Neural cell (in vitro differentiated cells): Measurements from ENCODE around the gene TMPRSS4.

Experiments
- CTCF ChIP-seq: fragments of 450-650 bp; IDR thresholded peaks from 2 replicates; pipeline ENCODE4 v1.5.1; 2014; ENCODE audit warnings: antibody characterized with exemption, mild to moderate bottlenecking, moderate library complexity; ENCODE audit not compliant: poor library complexity, severe bottlenecking
- EP300 ChIP-seq: fragments of 450-650 bp; conservative IDR thresholded peaks from 2 replicates; pipeline ENCODE4 v1.6.1; 2014; ENCODE audit warnings: antibody characterized with exemption, mild to moderate bottlenecking, moderate library complexity; ENCODE audit not compliant: poor library complexity, severe bottlenecking
- EZH2 ChIP-seq: fragments of 200-600, 300-800 bp; shearing (Covaris generic), sonication (generic); IDR thresholded peaks from 2 replicates; pipeline ENCODE4 v1.6.1; 2014; ENCODE audit warnings: antibody characterized with exemption, low read length, borderline replicate concordance, mild to moderate bottlenecking; ENCODE audit not compliant: insufficient read depth, poor library complexity, severe bottlenecking
- POLR2AphosphoS5 ChIP-seq: IDR thresholded peaks from 2 replicates; pipeline ENCODE4 v1.6.1; 2012
- RAD21 ChIP-seq: fragments of 450-650 bp; conservative IDR thresholded peaks from 2 replicates; pipeline ENCODE4 v1.6.1; 2014; ENCODE audit warnings: antibody characterized with exemption, mild to moderate bottlenecking, moderate library complexity
- SMC3 ChIP-seq: fragments of 450-650 bp; conservative IDR thresholded peaks from 2 replicates; pipeline ENCODE4 v1.6.1; 2014; ENCODE audit warnings: antibody characterized with exemption, mild to moderate bottlenecking, moderate library complexity; ENCODE audit not compliant: poor library complexity

- TF ChIP-seq CTCF (no peak), EP300 (no peak), EZH2 (no peak), RAD21 (no peak), SMC3 (no peak), POLR2AphosphoS5 (no peak)
Measured at GRCh38 chr11:118117790-118118601, 41.1 kb downstream of the TMPRSS4 start.
